HepG2 (cell line): ENCODE results near the gene SH2D3C. TPM values are rescaled to one million over a fixed set of nuclear protein-coding genes. Genes with fewer than 3 reads are reported as not detected.

Source experiments
- ATAC-seq: fragments of 200-7000 bp; cut with Tn5 transposase; 3 replicates; pipeline ENCODE4 v1.9.1; 2020; ENCODE audit warnings: mild to moderate bottlenecking, moderate library complexity
- BruUV-seq: library from RNA; stranded (reverse); fragments of 400-500 nt; replicated peaks from 2 replicates; lab custom pipeline; 2021; lab: Mats Ljungman, UMichigan
- CTCF ChIA-PET: fragments of 300-600 bp; formaldehyde crosslinking; extraction: SDS; loops from one replicate; lab custom pipeline; 2021; ENCODE audit warnings: low total read pairs, inconsistent platforms, low intra/inter-chr PET ratio; lab: Yijun Ruan, JAX
- POLR2A ChIA-PET: fragments of 350-600 bp; sonication (Branson Sonifier 250); formaldehyde crosslinking; loops from one replicate; lab custom pipeline; 2020; ENCODE audit warnings: antibody characterized with exemption, inconsistent platforms; lab: Yijun Ruan, JAX
- DNase-seq: peaks from one replicate; pipeline ENCODE4 v3.0.0-alpha.2; 2015; ENCODE audit warnings: low spot score
- FAIRE-seq: peaks from 3 replicates; lab custom pipeline; 2011; peaks lifted over from hg19 to GRCh38; lab: Jason Lieb, UNC
- H2AFZ ChIP-seq: one replicate; pipeline ENCODE4 v1.6.1; 2011; ENCODE audit warnings: low read length, inconsistent platforms
- H3K27ac ChIP-seq: fragments of 300-600 bp; 3 replicates; pipeline ENCODE4 v1.8.0; 2011; ENCODE audit warnings: mixed run types, mild to moderate bottlenecking, mixed read lengths, low read length, inconsistent platforms; ENCODE audit not compliant: insufficient read depth; ENCODE audit errors: extremely low read length
- H3K27me3 ChIP-seq, 2 experiments: fragments of 200-600 bp in 1 of 2; 2 replicates in 1 of 2; 3 replicates in 1 of 2; pipeline versions ENCODE4 v1.6.0 to v1.8.0; 2011; ENCODE audit warnings: low read length in 2 of 2, mild to moderate bottlenecking in 2 of 2, moderate library complexity in 2 of 2, inconsistent platforms in 1 of 2; ENCODE audit not compliant: insufficient read depth in 2 of 2, control insufficient read depth in 1 of 2
- H3K36me3 ChIP-seq, 2 experiments: fragments of 200-600 bp in 1 of 2; replicated peaks in 1 of 2; 2 replicates in 1 of 2; 3 replicates in 1 of 2; pipeline versions ENCODE4 v1.5.1 to v1.8.0; 2011; ENCODE audit warnings: low read length in 2 of 2, inconsistent platforms in 1 of 2; ENCODE audit not compliant: insufficient read depth in 2 of 2, control insufficient read depth in 1 of 2
- H3K4me1 ChIP-seq: 2 replicates; pipeline ENCODE4 v1.5.1; 2012; ENCODE audit warnings: low read length, inconsistent platforms; ENCODE audit not compliant: insufficient read depth
- H3K4me2 ChIP-seq: 2 replicates; pipeline ENCODE4 v1.6.0; 2011; ENCODE audit warnings: low read depth, low read length, inconsistent platforms
- H3K4me3 ChIP-seq, 3 experiments: fragments of 200-600 bp in 1 of 3; sonication (generic), shearing (Covaris generic) in 1 of 3; replicated peaks in 1 of 3; 2 replicates each; pipeline ENCODE4 v1.5.1; 2011 to 2016; ENCODE audit warnings: low read length in 3 of 3, inconsistent platforms in 2 of 3, low read depth in 2 of 3, mild to moderate bottlenecking in 2 of 3, control low read depth in 1 of 3, mixed read lengths in 1 of 3; ENCODE audit not compliant: insufficient read depth in 1 of 3
- H3K79me2 ChIP-seq: one replicate; pipeline ENCODE4 v1.6.1; 2011; ENCODE audit warnings: low read length, inconsistent platforms; ENCODE audit not compliant: insufficient read depth
- H3K9ac ChIP-seq: 2 replicates; pipeline ENCODE4 v1.6.0; 2011; ENCODE audit warnings: mild to moderate bottlenecking, low read depth, low read length, inconsistent platforms; ENCODE audit not compliant: insufficient read depth
- H3K9me3 ChIP-seq: 2 replicates; pipeline ENCODE4 v1.5.1; 2012; ENCODE audit warnings: mild to moderate bottlenecking, low read length
- H4K20me1 ChIP-seq: 2 replicates; pipeline ENCODE4 v1.6.0; 2011; ENCODE audit warnings: inconsistent platforms, mild to moderate bottlenecking, low read length, moderate library complexity; ENCODE audit not compliant: insufficient read depth
- HES4 ChIP-seq: sonication (generic); formaldehyde crosslinking; IDR thresholded peaks from 2 replicates; pipeline ENCODE4 v1.9.0; 2021; ENCODE audit warnings: mild to moderate bottlenecking, missing genetic modification reagents, borderline replicate concordance
- KLF15 ChIP-seq: sonication (generic); formaldehyde crosslinking; IDR thresholded peaks from 2 replicates; pipeline ENCODE4 v1.8.1; 2023; ENCODE audit warnings: borderline replicate concordance, mild to moderate bottlenecking, inconsistent platforms, missing genetic modification reagents, mixed read lengths
- NFATC3 ChIP-seq: sonication (generic); formaldehyde crosslinking; IDR thresholded peaks from 2 replicates; pipeline ENCODE4 v1.5.1; 2020; ENCODE audit warnings: mild to moderate bottlenecking, missing genetic modification reagents
- NFKBIZ ChIP-seq: IDR thresholded peaks from 2 replicates; pipeline ENCODE4 v1.6.1; 2018; ENCODE audit warnings: missing genetic modification reagents, missing compliant biosample characterization
- RBFOX2 ChIP-seq: fragments of 200-400 bp; formaldehyde crosslinking; IDR thresholded peaks from 2 replicates; pipeline ENCODE4 v1.6.1; 2017; ENCODE audit warnings: low read depth, mild to moderate bottlenecking, low read length
- ZBTB25 ChIP-seq: IDR thresholded peaks from 2 replicates; pipeline ENCODE4 v1.6.1; 2018; ENCODE audit warnings: missing genetic modification reagents
- ZBTB26 ChIP-seq: IDR thresholded peaks from 2 replicates; pipeline ENCODE4 v1.6.1; 2016; ENCODE audit warnings: missing compliant biosample characterization, missing genetic modification reagents, borderline replicate concordance
- ZNF235 ChIP-seq: sonication (generic); formaldehyde crosslinking; IDR thresholded peaks from 2 replicates; pipeline ENCODE4 v1.8.1; 2023; ENCODE audit warnings: mild to moderate bottlenecking, missing genetic modification reagents, borderline replicate concordance
- ZNF367 ChIP-seq: sonication (generic); formaldehyde crosslinking; IDR thresholded peaks from 2 replicates; pipeline ENCODE4 v1.4.0; 2020; ENCODE audit warnings: missing genetic modification reagents, borderline replicate concordance
- ZNF572 ChIP-seq: sonication (generic); formaldehyde crosslinking; IDR thresholded peaks from 2 replicates; pipeline ENCODE4 v1.5.1; 2020; ENCODE audit warnings: mild to moderate bottlenecking, missing genetic modification reagents
- ZSCAN21 ChIP-seq: sonication (generic); formaldehyde crosslinking; IDR thresholded peaks from 2 replicates; pipeline ENCODE4 v1.8.0; 2022; ENCODE audit warnings: mild to moderate bottlenecking, missing genetic modification reagents, moderate library complexity, borderline replicate concordance
- WGBS: methylation state at CpG from one replicate; pipeline ENCODE4 v1.1.6; 2017; ENCODE audit warnings: low lambda C conversion rate; 5-methylcytosine and 5-hydroxymethylcytosine counted together
- in situ Hi-C: cut with HindIII; loops from 2 replicates; pipeline ENCODE4 v1.10.0; 2017; ENCODE audit warnings: low pct_unique_long_range_greater_than_20kb; ENCODE audit not compliant: extremely low pct_ligation_motif_present
- intact Hi-C: fragments of 100-400 bp; cut with micrococcal nuclease; formaldehyde crosslinking; loops from one replicate; pipeline ENCODE4 v1.10.0; 2022; ENCODE audit not compliant: unreplicated experiment
- polyA plus RNA-seq, 8 experiments: library from polyadenylated mRNA; depleted of rRNA in 3 of 8; stranded (reverse) in 7 of 8; unstranded in 1 of 8; fragments of >200 nt; fragmentation: Illumina TruSeq in 4 of 8; extraction: Trizol in 4 of 8; gene quantifications; 2 replicates each; pipeline versions ENCODE4 v1.2.1 to v1.2.3, GENCODE V29; 2011 to 2016; ENCODE audit warnings: low read depth in 4 of 8, missing spikeins in 1 of 8, mixed read lengths in 1 of 8; ENCODE audit not compliant: insufficient read depth in 1 of 8
- total RNA-seq, 5 experiments: library from RNA; depleted of rRNA; stranded (reverse); fragments of >200 nt; fragmentation: Illumina TruSeq; extraction: Trizol; gene quantifications; 2 replicates each; pipeline ENCODE4 v1.2.3, GENCODE V29; 2016; ENCODE audit warnings: low read depth in 1 of 5
- TF ChIP-seq, protein P1 (sequence below): IDR thresholded peaks from 2 replicates; pipeline ENCODE4 v1.6.1; 2016; ENCODE audit warnings: low read depth, borderline replicate concordance

Gene SH2D3C
- total and polyA plus RNA-seq, 2 of the 13 experiments (the other 11 are each of a cell fraction or from before 2014, with no cell fraction given): not detected

- no peak for TF ChIP-seq ZNF572 (CRISPR knock-in tag)
- TF ChIP-seq NFKBIZ (CRISPR knock-in tag): no peak
- TF ChIP-seq KLF15 (CRISPR knock-in tag): no peak
- no peak for TF ChIP-seq NFATC3 (CRISPR knock-in tag)
- no peak for TF ChIP-seq ZNF367 (CRISPR knock-in tag)
- no peak for TF ChIP-seq ZNF235 (CRISPR knock-in tag)
- no peak for TF ChIP-seq ZBTB26 (CRISPR knock-in tag)
- no peak for TF ChIP-seq ZBTB25 (CRISPR knock-in tag)
Observed at GRCh38 chr9:127791085-127791484, 12.6 kb upstream of the SH2D3C start (continued).

- no peak overlapping the region for H3K4me3 ChIP-seq
- DNase-seq (no peak), FAIRE-seq (no peak), ATAC-seq (no peak)
- H3K9me3 ChIP-seq: no peaks in the 10 kb centered on the region
- TF ChIP-seq ZSCAN21 (CRISPR knock-in tag) (no peak), HES4 (CRISPR knock-in tag) (no peak), RBFOX2 (0 out of 2 replicates have a peak, but pooled peaks have one; percentile 35)
- TF ChIP-seq, protein P1, sequence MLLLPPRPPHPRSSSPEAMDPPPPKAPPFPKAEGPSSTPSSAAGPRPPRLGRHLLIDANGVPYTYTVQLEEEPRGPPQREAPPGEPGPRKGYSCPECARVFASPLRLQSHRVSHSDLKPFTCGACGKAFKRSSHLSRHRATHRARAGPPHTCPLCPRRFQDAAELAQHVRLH (CRISPR knock-in tag): no peak
- H3K4me1 ChIP-seq: peaks cover 31% of the 10 kb centered on the region
- intact Hi-C loops: no loop called here
- H3K27ac ChIP-seq: no peak overlapping the region
- H4K20me1 ChIP-seq: peaks cover 25% of the 10 kb centered on the region
- in situ Hi-C loops: no loop called here
- CTCF ChIA-PET: interaction anchor here (0.6 kb wide), 1 partner anchor 112 kb away, joined by 3 read pairs; no protein-coding TSS in a partner anchor
- POLR2A ChIA-PET: no interaction called here
- no peak overlapping the region for H2AFZ ChIP-seq
- peaks cover 24 to 41% of the 10 kb centered on the region in 2 experiments for H3K36me3 ChIP-seq
- H3K9ac ChIP-seq: no peak overlapping the region
- no peaks in the 10 kb centered on the region for H3K27me3 ChIP-seq
- H3K79me2 ChIP-seq: peaks cover 19% of the 10 kb centered on the region
- no peak overlapping the region for H3K4me2 ChIP-seq
- 98% methylated on average over 9 of the region's 9 CpGs for WGBS
- BruUV-seq: TSS peak; percentile 2
Observed at GRCh38 chr9:127790094-127790855, 11.8 kb upstream of the SH2D3C start.
